Liver (tissue), 3 donors: ENCODE results near the gene RNF38.

ENCODE experiments used
- EGR1 ChIP-seq, 2 donors: IDR thresholded peaks; 2 replicates each; pipeline ENCODE4 v1.6.1; 2016 to 2018; ENCODE audit warnings: antibody characterized with exemption in 2 of 2, low read depth in 2 of 2
- GABPA ChIP-seq, 2 donors: IDR thresholded peaks in 1 of 2; conservative IDR thresholded peaks in 1 of 2; 2 replicates each; pipeline ENCODE4 v1.6.1; 2016; ENCODE audit warnings: antibody characterized with exemption in 2 of 2, mild to moderate bottlenecking in 1 of 2, moderate library complexity in 1 of 2
- JUND ChIP-seq, 2 donors: IDR thresholded peaks; 2 replicates each; pipeline ENCODE4 v1.6.1; 2016; ENCODE audit warnings: antibody characterized with exemption in 2 of 2
- NR2F2 ChIP-seq: IDR thresholded peaks from 2 replicates; pipeline ENCODE4 v1.6.1; 2016; ENCODE audit warnings: antibody characterized with exemption
- RAD21 ChIP-seq, 2 donors: IDR thresholded peaks; 2 replicates each; pipeline ENCODE4 v1.6.1; 2016; ENCODE audit warnings: antibody characterized with exemption in 2 of 2, mild to moderate bottlenecking in 2 of 2
- RXRA ChIP-seq, 2 donors: IDR thresholded peaks; 2 replicates each; pipeline ENCODE4 v1.6.1; 2017 to 2018; ENCODE audit warnings: antibody characterized with exemption in 2 of 2, mild to moderate bottlenecking in 1 of 2
- SP1 ChIP-seq: IDR thresholded peaks from 2 replicates; pipeline ENCODE4 v1.6.1; 2018; ENCODE audit warnings: antibody characterized with exemption, mild to moderate bottlenecking
- TAF1 ChIP-seq: conservative IDR thresholded peaks from 2 replicates; pipeline ENCODE4 v1.6.1; 2016; ENCODE audit warnings: antibody characterized with exemption, mild to moderate bottlenecking
- YY1 ChIP-seq: IDR thresholded peaks from 2 replicates; pipeline ENCODE4 v1.6.1; 2016; ENCODE audit warnings: antibody characterized with exemption, mild to moderate bottlenecking
- TF ChIP-seq, protein P1 (sequence below): fragments of 150-350 bp; IDR thresholded peaks from 2 replicates; pipeline ENCODE4 v1.5.1; 2017; ENCODE audit warnings: improper control_type of control experiment, low read depth, low read length; ENCODE audit not compliant: missing input control
- TF ChIP-seq, protein P2 (sequence below): IDR thresholded peaks from 2 replicates; pipeline ENCODE4 v1.6.1; 2016; ENCODE audit warnings: antibody characterized with exemption
- TF ChIP-seq, protein P3 (sequence below): IDR thresholded peaks from 2 replicates; pipeline ENCODE4 v1.6.1; 2016; ENCODE audit warnings: antibody characterized with exemption, mild to moderate bottlenecking
- TF ChIP-seq, protein P4 (sequence below): IDR thresholded peaks from 2 replicates; pipeline ENCODE4 v1.6.1; 2016; ENCODE audit warnings: antibody characterized with exemption
- donor health status: healthy.
- donor health status: healthy.

DNA sequence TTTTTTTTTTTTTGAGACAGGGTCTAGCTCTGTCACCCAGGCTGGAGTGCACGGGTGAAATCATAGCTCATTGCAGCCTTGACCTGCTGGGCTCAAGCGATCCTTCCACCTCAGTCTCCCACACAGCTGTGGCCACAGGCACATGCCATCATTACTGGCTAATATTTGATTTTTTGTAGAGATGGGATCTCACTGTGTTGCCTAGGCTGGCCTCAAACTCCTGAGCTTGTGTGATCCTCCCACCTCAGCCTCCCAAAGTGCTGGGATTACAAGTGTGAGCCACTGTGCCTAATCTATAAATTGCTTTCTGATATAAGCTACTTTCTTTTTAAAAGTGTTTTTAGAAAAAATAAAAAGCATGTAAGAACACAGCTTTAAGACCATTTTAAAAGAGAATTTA, 85.3 kb downstream of the RNF38 start:
- TF ChIP-seq, protein P1, sequence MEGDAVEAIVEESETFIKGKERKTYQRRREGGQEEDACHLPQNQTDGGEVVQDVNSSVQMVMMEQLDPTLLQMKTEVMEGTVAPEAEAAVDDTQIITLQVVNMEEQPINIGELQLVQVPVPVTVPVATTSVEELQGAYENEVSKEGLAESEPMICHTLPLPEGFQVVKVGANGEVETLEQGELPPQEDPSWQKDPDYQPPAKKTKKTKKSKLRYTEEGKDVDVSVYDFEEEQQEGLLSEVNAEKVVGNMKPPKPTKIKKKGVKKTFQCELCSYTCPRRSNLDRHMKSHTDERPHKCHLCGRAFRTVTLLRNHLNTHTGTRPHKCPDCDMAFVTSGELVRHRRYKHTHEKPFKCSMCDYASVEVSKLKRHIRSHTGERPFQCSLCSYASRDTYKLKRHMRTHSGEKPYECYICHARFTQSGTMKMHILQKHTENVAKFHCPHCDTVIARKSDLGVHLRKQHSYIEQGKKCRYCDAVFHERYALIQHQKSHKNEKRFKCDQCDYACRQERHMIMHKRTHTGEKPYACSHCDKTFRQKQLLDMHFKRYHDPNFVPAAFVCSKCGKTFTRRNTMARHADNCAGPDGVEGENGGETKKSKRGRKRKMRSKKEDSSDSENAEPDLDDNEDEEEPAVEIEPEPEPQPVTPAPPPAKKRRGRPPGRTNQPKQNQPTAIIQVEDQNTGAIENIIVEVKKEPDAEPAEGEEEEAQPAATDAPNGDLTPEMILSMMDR = no peak
- TF ChIP-seq TAF1 = no peak
- TF ChIP-seq RXRA (IDR thresholded peaks at IDR 0.05) = no peak
- no peak for TF ChIP-seq GABPA (IDR thresholded peaks at IDR 0.05 in 1 of 2, conservative IDR thresholded peaks at IDR 0.05 in 1 of 2)
- TF ChIP-seq YY1 = no peak
- TF ChIP-seq EGR1 (IDR thresholded peaks at IDR 0.05; ENCODE audit: low read depth in 2 of 2) = no peak
- no peak for TF ChIP-seq RAD21 (IDR thresholded peaks at IDR 0.05)
- TF ChIP-seq, protein P2, sequence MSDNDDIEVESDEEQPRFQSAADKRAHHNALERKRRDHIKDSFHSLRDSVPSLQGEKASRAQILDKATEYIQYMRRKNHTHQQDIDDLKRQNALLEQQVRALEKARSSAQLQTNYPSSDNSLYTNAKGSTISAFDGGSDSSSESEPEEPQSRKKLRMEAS = no peak
- TF ChIP-seq, protein P3, sequence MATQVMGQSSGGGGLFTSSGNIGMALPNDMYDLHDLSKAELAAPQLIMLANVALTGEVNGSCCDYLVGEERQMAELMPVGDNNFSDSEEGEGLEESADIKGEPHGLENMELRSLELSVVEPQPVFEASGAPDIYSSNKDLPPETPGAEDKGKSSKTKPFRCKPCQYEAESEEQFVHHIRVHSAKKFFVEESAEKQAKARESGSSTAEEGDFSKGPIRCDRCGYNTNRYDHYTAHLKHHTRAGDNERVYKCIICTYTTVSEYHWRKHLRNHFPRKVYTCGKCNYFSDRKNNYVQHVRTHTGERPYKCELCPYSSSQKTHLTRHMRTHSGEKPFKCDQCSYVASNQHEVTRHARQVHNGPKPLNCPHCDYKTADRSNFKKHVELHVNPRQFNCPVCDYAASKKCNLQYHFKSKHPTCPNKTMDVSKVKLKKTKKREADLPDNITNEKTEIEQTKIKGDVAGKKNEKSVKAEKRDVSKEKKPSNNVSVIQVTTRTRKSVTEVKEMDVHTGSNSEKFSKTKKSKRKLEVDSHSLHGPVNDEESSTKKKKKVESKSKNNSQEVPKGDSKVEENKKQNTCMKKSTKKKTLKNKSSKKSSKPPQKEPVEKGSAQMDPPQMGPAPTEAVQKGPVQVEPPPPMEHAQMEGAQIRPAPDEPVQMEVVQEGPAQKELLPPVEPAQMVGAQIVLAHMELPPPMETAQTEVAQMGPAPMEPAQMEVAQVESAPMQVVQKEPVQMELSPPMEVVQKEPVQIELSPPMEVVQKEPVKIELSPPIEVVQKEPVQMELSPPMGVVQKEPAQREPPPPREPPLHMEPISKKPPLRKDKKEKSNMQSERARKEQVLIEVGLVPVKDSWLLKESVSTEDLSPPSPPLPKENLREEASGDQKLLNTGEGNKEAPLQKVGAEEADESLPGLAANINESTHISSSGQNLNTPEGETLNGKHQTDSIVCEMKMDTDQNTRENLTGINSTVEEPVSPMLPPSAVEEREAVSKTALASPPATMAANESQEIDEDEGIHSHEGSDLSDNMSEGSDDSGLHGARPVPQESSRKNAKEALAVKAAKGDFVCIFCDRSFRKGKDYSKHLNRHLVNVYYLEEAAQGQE = no peak
- TF ChIP-seq NR2F2 = no peak
- TF ChIP-seq JUND (IDR thresholded peaks at IDR 0.05) = no peak
- no peak for TF ChIP-seq SP1
- TF ChIP-seq, protein P4, sequence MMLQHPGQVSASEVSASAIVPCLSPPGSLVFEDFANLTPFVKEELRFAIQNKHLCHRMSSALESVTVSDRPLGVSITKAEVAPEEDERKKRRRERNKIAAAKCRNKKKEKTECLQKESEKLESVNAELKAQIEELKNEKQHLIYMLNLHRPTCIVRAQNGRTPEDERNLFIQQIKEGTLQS = no peak
